Astrocyte (in vitro differentiated cells and primary cell): Measurements from ENCODE around the gene SNX3. TPM values are rescaled to one million over a fixed set of nuclear protein-coding genes. Genes with fewer than 3 reads are reported as not detected.

Experiments used
- DNase-seq: peaks from one replicate; pipeline ENCODE4 v3.0.0-alpha.2; 2010; ENCODE audit warnings: low read depth
- FAIRE-seq: peaks from 2 replicates; lab custom pipeline; 2011; peaks lifted over from hg19 to GRCh38; lab: Jason Lieb, UNC
- H2AFZ ChIP-seq: 2 replicates; pipeline ENCODE4 v1.6.0; 2012; ENCODE audit warnings: low read depth, low read length, inconsistent platforms
- H3K27ac ChIP-seq: 2 replicates; pipeline ENCODE4 v1.5.1; 2011; ENCODE audit warnings: low read depth, low read length, inconsistent platforms
- H3K27me3 ChIP-seq: 2 replicates; pipeline ENCODE4 v1.6.0; 2011; ENCODE audit warnings: low read length, inconsistent platforms; ENCODE audit not compliant: insufficient read depth
- H3K36me3 ChIP-seq: 2 replicates; pipeline ENCODE4 v1.5.1; 2011; ENCODE audit warnings: low read length, inconsistent platforms; ENCODE audit not compliant: insufficient read depth
- H3K4me1 ChIP-seq: 2 replicates; pipeline ENCODE4 v1.5.1; 2011; ENCODE audit warnings: low read length, inconsistent platforms; ENCODE audit not compliant: insufficient read depth
- H3K4me2 ChIP-seq: 2 replicates; pipeline ENCODE4 v1.6.0; 2012; ENCODE audit warnings: low read length, inconsistent platforms
- H3K4me3 ChIP-seq: 2 replicates; pipeline ENCODE4 v1.5.1; 2011; ENCODE audit warnings: low read depth, mild to moderate bottlenecking, low read length, inconsistent platforms; ENCODE audit not compliant: insufficient read depth
- H3K79me2 ChIP-seq: 2 replicates; pipeline ENCODE4 v1.6.0; 2012; ENCODE audit warnings: mild to moderate bottlenecking, low read length, inconsistent platforms; ENCODE audit not compliant: insufficient read depth
- H3K9ac ChIP-seq: 2 replicates; pipeline ENCODE4 v1.6.0; 2012; ENCODE audit warnings: mild to moderate bottlenecking, low read length, inconsistent platforms
- H3K9me3 ChIP-seq: 2 replicates; pipeline ENCODE4 v1.5.1; 2012; ENCODE audit warnings: low read depth, mild to moderate bottlenecking, low read length, inconsistent platforms; ENCODE audit not compliant: insufficient read depth
- H4K20me1 ChIP-seq: 2 replicates; pipeline ENCODE4 v1.6.0; 2012; ENCODE audit warnings: low read length, inconsistent platforms; ENCODE audit not compliant: insufficient read depth
- H3K27ac Mint-ChIP-seq: one replicate; pipeline ENCODE4 v1.8.0; 2021; ENCODE audit warnings: mild to moderate bottlenecking, mixed read lengths; ENCODE audit not compliant: unreplicated experiment
- H3K27me3 Mint-ChIP-seq: one replicate; pipeline ENCODE4 v1.8.0; 2021; ENCODE audit warnings: low read depth, mixed read lengths; ENCODE audit not compliant: unreplicated experiment
- H3K36me3 Mint-ChIP-seq: one replicate; pipeline ENCODE4 v1.8.0; 2021; ENCODE audit warnings: low read depth, mixed read lengths; ENCODE audit not compliant: unreplicated experiment
- H3K4me1 Mint-ChIP-seq: one replicate; pipeline ENCODE4 v1.8.0; 2021; ENCODE audit warnings: low read depth, mixed read lengths; ENCODE audit not compliant: unreplicated experiment
- H3K4me3 Mint-ChIP-seq: one replicate; pipeline ENCODE4 v1.8.0; 2021; ENCODE audit warnings: mild to moderate bottlenecking, moderate library complexity, mixed read lengths; ENCODE audit not compliant: unreplicated experiment
- H3K9me3 Mint-ChIP-seq: one replicate; pipeline ENCODE4 v1.8.0; 2021; ENCODE audit warnings: mild to moderate bottlenecking, mixed read lengths; ENCODE audit not compliant: unreplicated experiment
- CTCF ChIP-seq: IDR thresholded peaks from 2 replicates; pipeline ENCODE4 v1.5.1; 2011; ENCODE audit warnings: low read depth, mild to moderate bottlenecking, inconsistent platforms, low read length, moderate library complexity; ENCODE audit not compliant: insufficient read depth
- EZH2 ChIP-seq: IDR thresholded peaks from 2 replicates; pipeline ENCODE4 v1.6.1; 2012; ENCODE audit warnings: mild to moderate bottlenecking, low read length, inconsistent platforms; ENCODE audit not compliant: insufficient read depth
- total RNA-seq: library from RNA; stranded (reverse); gene quantifications from 2 replicates; pipeline ENCODE4 v1.2.1, GENCODE V29; 2021

SNX3 gene
- total RNA-seq, 1 donor from 2014 or later = 165 TPM

- H3K27ac ChIP-seq = no peak overlapping the region
- H3K4me2 ChIP-seq = no peak overlapping the region
- peaks cover 2% of the 10 kb centered on the region for H3K36me3 ChIP-seq
- H3K9me3 ChIP-seq = no peaks in the 10 kb centered on the region
- Mint-ChIP-seq H3K27ac (peak overlapping the region; percentile 79), H3K4me1 (peaks cover 10% of the 10 kb centered on the region), H3K4me3 (no peak overlapping the region), H3K9me3 (no peaks in the 10 kb centered on the region), H3K36me3 (peaks cover 9% of the 10 kb centered on the region), H3K27me3 (no peaks in the 10 kb centered on the region)
- no peak overlapping the region for H3K9ac ChIP-seq
- peaks cover 29% of the 10 kb centered on the region for H3K79me2 ChIP-seq
- H3K4me3 ChIP-seq = no peak overlapping the region
- no peak for DNase-seq
- H2AFZ ChIP-seq = no peak overlapping the region
- H3K27me3 ChIP-seq = no peaks in the 10 kb centered on the region
- TF ChIP-seq CTCF (no peak), EZH2 (no peak)
- FAIRE-seq = no peak
- H4K20me1 ChIP-seq = peaks cover 22% of the 10 kb centered on the region
- H3K4me1 ChIP-seq = no peaks in the 10 kb centered on the region
Observed at GRCh38 chr6:108222064-108222463, 38.8 kb downstream of the SNX3 start.

GRCh38 chr6:108211671-108212070 lies 49.2 kb downstream of the SNX3 start:
- Histone ChIP-seq H3K79me2 (peaks cover 16% of the 10 kb centered on the region), H3K9me3 (no peaks in the 10 kb centered on the region), H3K9ac (no peak overlapping the region), H3K4me2 (no peak overlapping the region), H3K36me3 (peaks cover 5% of the 10 kb centered on the region), H3K27me3 (no peaks in the 10 kb centered on the region), H3K4me3 (no peak overlapping the region), H3K4me1 (no peaks in the 10 kb centered on the region), H3K27ac (no peak overlapping the region), H2AFZ (no peak overlapping the region), H4K20me1 (peaks cover 28% of the 10 kb centered on the region)
- H3K4me3 Mint-ChIP-seq = no peak overlapping the region
- FAIRE-seq = no peak
- peaks cover 14% of the 10 kb centered on the region for H3K36me3 Mint-ChIP-seq
- no peaks in the 10 kb centered on the region for H3K9me3 Mint-ChIP-seq
- no peak overlapping the region for H3K27ac Mint-ChIP-seq
- DNase-seq = no peak
- H3K4me1 Mint-ChIP-seq = no peaks in the 10 kb centered on the region
- no peak for TF ChIP-seq CTCF
- no peak for TF ChIP-seq EZH2
- H3K27me3 Mint-ChIP-seq = no peaks in the 10 kb centered on the region

- no peak overlapping the region for H3K9ac ChIP-seq
- no peak overlapping the region for H3K4me3 Mint-ChIP-seq
- H3K4me3 ChIP-seq = no peak overlapping the region
- H3K36me3 Mint-ChIP-seq = peaks cover 9% of the 10 kb centered on the region
- no peak for FAIRE-seq
- no peaks in the 10 kb centered on the region for H3K27me3 Mint-ChIP-seq
- TF ChIP-seq CTCF = no peak
- TF ChIP-seq EZH2 = no peak
- no peaks in the 10 kb centered on the region for H3K4me1 Mint-ChIP-seq
- H3K79me2 ChIP-seq = peaks cover 5% of the 10 kb centered on the region
- H3K27ac Mint-ChIP-seq = no peak overlapping the region
- no peak overlapping the region for H3K27ac ChIP-seq
- H3K27me3 ChIP-seq = no peaks in the 10 kb centered on the region
- no peak overlapping the region for H3K4me2 ChIP-seq
- H2AFZ ChIP-seq = no peak overlapping the region
- H3K9me3 Mint-ChIP-seq = no peaks in the 10 kb centered on the region
- peaks cover 22% of the 10 kb centered on the region for H4K20me1 ChIP-seq
- H3K9me3 ChIP-seq = no peaks in the 10 kb centered on the region
- peaks cover 5% of the 10 kb centered on the region for H3K36me3 ChIP-seq
- no peaks in the 10 kb centered on the region for H3K4me1 ChIP-seq
- DNase-seq = no peak
Observed at GRCh38 chr6:108210556-108210955, 50.3 kb downstream of the SNX3 start.
